Stimulated activated naive CD8-positive, alpha-beta T cell treated with anti-CD3 and anti-CD28 coated beads, Interleukin-15, Interleukin-2, amounts not matched to agents 100 ng/mL and 50 ng/mL, for 24 hours (primary cell): ENCODE measurements around the gene CYSLTR2.
A peak's percentile ranks its signal among the peaks of the same experiment; 100 is the strongest.

Experiments
- H3K27ac Mint-ChIP-seq: one replicate; pipeline ENCODE4 v1.8.0; 2021; ENCODE audit warnings: mild to moderate bottlenecking, mixed read lengths
- H3K27me3 Mint-ChIP-seq: one replicate; pipeline ENCODE4 v1.8.0; 2021; ENCODE audit warnings: mixed read lengths
- H3K36me3 Mint-ChIP-seq: one replicate; pipeline ENCODE4 v1.8.0; 2021; ENCODE audit warnings: low read depth, mixed read lengths
- H3K4me1 Mint-ChIP-seq: one replicate; pipeline ENCODE4 v1.8.0; 2021; ENCODE audit warnings: low read depth, mixed read lengths
- H3K4me3 Mint-ChIP-seq: one replicate; pipeline ENCODE4 v1.8.0; 2021; ENCODE audit warnings: mild to moderate bottlenecking, mixed read lengths
- H3K9me3 Mint-ChIP-seq: one replicate; pipeline ENCODE4 v1.8.0; 2021; ENCODE audit warnings: mixed read lengths

CYSLTR2 gene, protein sequence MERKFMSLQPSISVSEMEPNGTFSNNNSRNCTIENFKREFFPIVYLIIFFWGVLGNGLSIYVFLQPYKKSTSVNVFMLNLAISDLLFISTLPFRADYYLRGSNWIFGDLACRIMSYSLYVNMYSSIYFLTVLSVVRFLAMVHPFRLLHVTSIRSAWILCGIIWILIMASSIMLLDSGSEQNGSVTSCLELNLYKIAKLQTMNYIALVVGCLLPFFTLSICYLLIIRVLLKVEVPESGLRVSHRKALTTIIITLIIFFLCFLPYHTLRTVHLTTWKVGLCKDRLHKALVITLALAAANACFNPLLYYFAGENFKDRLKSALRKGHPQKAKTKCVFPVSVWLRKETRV

DNA sequence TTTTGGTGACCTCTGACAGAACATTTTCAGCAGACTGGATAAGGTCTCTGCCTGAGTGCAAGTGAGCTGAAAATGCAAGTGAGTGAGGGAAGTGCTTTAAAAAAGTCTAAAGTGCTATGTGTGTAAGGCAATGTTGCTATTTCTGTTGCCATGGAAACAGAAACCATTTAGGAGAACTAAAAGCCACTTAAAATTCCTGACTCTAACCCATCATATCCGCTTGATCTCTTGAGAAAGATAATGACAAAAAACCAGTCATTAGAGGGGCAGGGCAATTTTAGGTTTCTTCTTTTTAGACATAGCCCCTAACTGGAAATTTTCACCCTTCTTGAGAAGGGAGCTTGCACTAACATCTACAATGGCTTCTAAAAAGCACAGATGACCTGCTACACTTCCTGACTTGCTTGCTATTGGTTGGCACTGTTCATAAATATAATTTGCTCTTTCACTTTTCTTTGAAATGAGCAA, at the start of gene CYSLTR2:
Gene CYSLTR2 (plus strand): TSS at position 458 of the 468 bp plus-strand sequence. CDS start 52,889 bp downstream, outside the sequence.
- Mint-ChIP-seq H3K9me3 (no peaks in the 10 kb centered on the region), H3K36me3 (no peaks in the 10 kb centered on the region), H3K4me1 (peaks cover 32% of the 10 kb centered on the region)

DNA sequence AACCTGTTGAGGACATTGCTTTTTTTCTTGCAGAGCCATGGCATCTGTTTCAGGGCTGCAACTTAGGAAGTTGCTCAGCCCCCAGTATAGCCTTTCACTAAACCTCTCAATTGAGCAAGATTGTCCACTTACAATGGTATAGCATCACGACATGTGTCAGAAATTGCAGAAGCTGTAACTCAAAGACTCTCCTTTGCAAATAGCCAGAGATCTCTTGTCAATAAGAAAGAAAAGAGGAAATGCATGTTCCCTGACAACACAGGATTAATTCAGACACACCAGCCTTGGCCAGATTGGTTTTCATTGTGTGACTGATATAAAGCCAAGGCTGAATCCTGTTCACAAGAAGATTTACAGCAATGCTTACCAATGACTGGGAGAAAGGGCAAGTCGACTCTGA, 38.7 kb upstream of the CYSLTR2 start:
- H3K9me3 Mint-ChIP-seq = peaks cover 9% of the 10 kb centered on the region
- no peak overlapping the region for H3K27ac Mint-ChIP-seq
- peaks cover 7% of the 10 kb centered on the region for H3K27me3 Mint-ChIP-seq
- H3K4me1 Mint-ChIP-seq = no peaks in the 10 kb centered on the region
- H3K4me3 Mint-ChIP-seq = no peak overlapping the region
- no peaks in the 10 kb centered on the region for H3K36me3 Mint-ChIP-seq

More for the DNA sequence above, at the start of gene CYSLTR2:
- Mint-ChIP-seq H3K27me3 (no peaks in the 10 kb centered on the region), H3K4me3 (peak within 1 kb of the TSS; percentile 80), H3K27ac (peak within 1 kb of the TSS; percentile 85)

GRCh38 chr13:48618937-48619336, 34.8 kb upstream of the CYSLTR2 start:
- peaks cover 7% of the 10 kb centered on the region for H3K27me3 Mint-ChIP-seq
- no peaks in the 10 kb centered on the region for H3K4me1 Mint-ChIP-seq
- no peak overlapping the region for H3K27ac Mint-ChIP-seq
- peaks cover 6% of the 10 kb centered on the region for H3K36me3 Mint-ChIP-seq
- H3K9me3 Mint-ChIP-seq = peaks cover 17% of the 10 kb centered on the region
- H3K4me3 Mint-ChIP-seq = no peak overlapping the region

DNA sequence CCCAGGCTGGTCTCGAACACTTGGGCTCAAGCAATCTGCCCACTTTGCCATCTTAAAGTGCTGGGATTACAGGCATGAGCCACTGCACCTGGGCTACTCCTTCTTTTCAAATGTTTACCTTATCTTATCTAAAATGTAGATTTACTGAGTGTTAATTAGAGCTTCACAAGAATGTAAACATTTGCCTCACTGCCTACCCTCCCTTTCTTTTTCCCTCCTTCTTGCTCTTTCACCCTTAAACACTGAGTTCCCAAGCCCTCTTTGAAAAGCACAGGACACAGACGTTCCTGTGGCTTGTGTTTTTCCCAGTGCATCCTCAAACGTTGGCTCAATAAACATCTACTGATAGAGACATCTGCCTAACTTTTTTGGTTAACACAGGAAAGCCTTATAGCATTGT, 32.7 kb upstream of the CYSLTR2 start:
- H3K9me3 Mint-ChIP-seq = peaks cover 13% of the 10 kb centered on the region
- no peak overlapping the region for H3K4me3 Mint-ChIP-seq
- H3K27ac Mint-ChIP-seq = no peak overlapping the region
- H3K27me3 Mint-ChIP-seq = peaks cover 4% of the 10 kb centered on the region
- H3K4me1 Mint-ChIP-seq = no peaks in the 10 kb centered on the region
- peaks cover 6% of the 10 kb centered on the region for H3K36me3 Mint-ChIP-seq

DNA sequence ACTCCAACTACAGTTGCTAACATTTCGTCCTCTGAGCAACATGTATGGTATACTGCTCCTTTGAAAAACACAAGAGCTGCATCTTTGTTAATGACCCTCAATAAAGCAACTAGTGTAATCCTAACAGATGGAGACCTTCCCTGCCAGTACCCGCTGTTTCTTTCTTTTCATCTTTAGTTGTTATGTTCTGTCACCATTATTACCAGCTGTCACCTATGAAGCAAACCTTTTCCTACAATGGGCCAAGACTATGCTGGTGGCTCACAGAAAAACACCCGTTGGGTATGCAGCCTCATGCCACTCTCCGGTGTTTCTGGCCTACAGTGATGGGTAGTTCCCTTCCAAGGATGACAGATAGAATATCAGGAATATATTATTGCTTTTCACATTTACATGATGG, 29.7 kb upstream of the CYSLTR2 start:
- Mint-ChIP-seq H3K9me3 (peaks cover 13% of the 10 kb centered on the region), H3K27ac (no peak overlapping the region), H3K4me1 (no peaks in the 10 kb centered on the region), H3K27me3 (no peaks in the 10 kb centered on the region), H3K36me3 (peaks cover 6% of the 10 kb centered on the region), H3K4me3 (no peak overlapping the region)

DNA sequence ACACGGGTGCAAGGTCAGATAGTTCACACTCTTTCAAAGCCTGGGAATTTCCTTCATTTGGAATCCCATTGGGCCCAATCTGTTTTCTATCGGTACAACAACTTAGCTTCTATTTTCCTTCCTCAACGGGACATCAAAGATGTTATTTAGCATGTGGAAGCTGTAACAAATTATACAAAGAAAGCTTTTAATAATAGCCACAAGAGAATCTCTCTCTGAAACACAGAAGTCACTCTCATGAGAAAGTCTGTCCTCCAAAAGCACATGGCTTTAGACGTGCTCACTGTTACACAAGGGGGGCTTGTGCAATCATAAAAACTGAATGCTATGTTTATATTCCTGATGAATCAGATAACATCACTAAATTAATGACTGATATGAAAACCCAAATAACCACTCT, 28.9 kb upstream of the CYSLTR2 start:
- Mint-ChIP-seq H3K9me3 (peaks cover 13% of the 10 kb centered on the region), H3K27ac (no peak overlapping the region), H3K4me3 (no peak overlapping the region), H3K27me3 (no peaks in the 10 kb centered on the region), H3K4me1 (no peaks in the 10 kb centered on the region), H3K36me3 (peaks cover 6% of the 10 kb centered on the region)

GRCh38 chr13:48625413-48626076, 28.2 kb upstream of the CYSLTR2 start:
- peaks cover 7% of the 10 kb centered on the region for H3K9me3 Mint-ChIP-seq
- H3K36me3 Mint-ChIP-seq = peaks cover 6% of the 10 kb centered on the region
- H3K4me3 Mint-ChIP-seq = no peak overlapping the region
- no peak overlapping the region for H3K27ac Mint-ChIP-seq
- H3K27me3 Mint-ChIP-seq = no peaks in the 10 kb centered on the region
- no peaks in the 10 kb centered on the region for H3K4me1 Mint-ChIP-seq

- Mint-ChIP-seq H3K9me3 (peaks cover 5% of the 10 kb centered on the region), H3K27ac (no peak overlapping the region), H3K36me3 (peaks cover 5% of the 10 kb centered on the region), H3K4me3 (no peak overlapping the region), H3K4me1 (no peaks in the 10 kb centered on the region), H3K27me3 (no peaks in the 10 kb centered on the region)
Measured at GRCh38 chr13:48626077-48626449, 27.7 kb upstream of the CYSLTR2 start.

GRCh38 chr13:48626726-48627451, 26.8 kb upstream of the CYSLTR2 start:
- Mint-ChIP-seq H3K4me3 (no peak overlapping the region), H3K27me3 (no peaks in the 10 kb centered on the region), H3K27ac (no peak overlapping the region), H3K9me3 (no peaks in the 10 kb centered on the region), H3K36me3 (no peaks in the 10 kb centered on the region), H3K4me1 (no peaks in the 10 kb centered on the region)

DNA sequence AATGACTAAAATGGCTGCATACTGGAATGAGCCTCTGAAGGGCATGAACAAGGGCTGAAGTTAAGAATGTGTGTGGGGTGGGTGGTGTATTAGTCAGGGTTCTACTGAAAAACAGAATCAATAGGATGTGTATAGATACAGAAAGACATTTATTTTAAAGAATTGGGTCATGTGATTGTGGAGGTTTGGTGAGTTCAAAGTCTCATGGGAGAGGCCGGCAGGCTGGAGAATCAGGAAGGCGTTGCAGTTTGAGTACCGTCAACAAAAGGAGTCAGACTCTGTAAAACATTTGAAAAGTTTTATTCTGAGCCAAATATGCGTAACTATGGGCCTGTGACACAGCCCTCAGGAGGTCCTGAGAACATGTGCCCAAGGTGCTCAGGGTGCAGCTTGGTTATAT, 24.5 kb upstream of the CYSLTR2 start:
- H3K27me3 Mint-ChIP-seq = no peaks in the 10 kb centered on the region

DNA sequence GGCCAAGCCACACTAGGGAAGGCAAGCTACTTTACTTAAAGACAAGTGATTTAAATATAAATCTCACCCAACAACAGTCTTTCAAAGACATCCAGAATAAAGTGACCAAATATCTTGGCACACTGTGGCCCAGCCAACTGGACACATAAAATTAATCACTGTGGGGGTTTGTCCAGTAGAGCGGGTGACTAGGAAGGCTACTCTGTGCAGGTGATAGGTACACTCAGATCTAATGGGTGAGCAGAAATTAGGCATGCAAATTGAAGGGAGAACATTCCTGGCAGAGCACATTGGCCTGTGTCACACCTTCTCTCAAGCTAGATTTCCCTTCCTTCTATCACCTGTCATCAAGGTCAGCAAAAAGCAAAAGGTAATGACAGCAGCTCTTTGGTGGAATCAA, 23.4 kb upstream of the CYSLTR2 start:
- H3K36me3 Mint-ChIP-seq = no peaks in the 10 kb centered on the region
- no peak overlapping the region for H3K27ac Mint-ChIP-seq
- no peaks in the 10 kb centered on the region for H3K27me3 Mint-ChIP-seq
- peaks cover 9% of the 10 kb centered on the region for H3K9me3 Mint-ChIP-seq
- H3K4me1 Mint-ChIP-seq = no peaks in the 10 kb centered on the region
- H3K4me3 Mint-ChIP-seq = no peak overlapping the region

More for the DNA sequence above, 24.5 kb upstream of the CYSLTR2 start:
- H3K4me3 Mint-ChIP-seq = no peak overlapping the region
- H3K4me1 Mint-ChIP-seq = no peaks in the 10 kb centered on the region
- H3K27ac Mint-ChIP-seq = no peak overlapping the region
- peaks cover under 1% of the 10 kb centered on the region for H3K9me3 Mint-ChIP-seq
- no peaks in the 10 kb centered on the region for H3K36me3 Mint-ChIP-seq

- Mint-ChIP-seq H3K27me3 (no peaks in the 10 kb centered on the region), H3K27ac (no peak overlapping the region), H3K4me1 (no peaks in the 10 kb centered on the region), H3K9me3 (peaks cover 9% of the 10 kb centered on the region), H3K4me3 (no peak overlapping the region), H3K36me3 (no peaks in the 10 kb centered on the region)
Measured at GRCh38 chr13:48630773-48631172, 23.0 kb upstream of the CYSLTR2 start.

- H3K4me1 Mint-ChIP-seq = no peaks in the 10 kb centered on the region
- peaks cover 4% of the 10 kb centered on the region for H3K36me3 Mint-ChIP-seq
- no peaks in the 10 kb centered on the region for H3K27me3 Mint-ChIP-seq
- no peak overlapping the region for H3K27ac Mint-ChIP-seq
- peaks cover 14% of the 10 kb centered on the region for H3K9me3 Mint-ChIP-seq
- no peak overlapping the region for H3K4me3 Mint-ChIP-seq
Measured at GRCh38 chr13:48631441-48631840, 22.3 kb upstream of the CYSLTR2 start.

DNA sequence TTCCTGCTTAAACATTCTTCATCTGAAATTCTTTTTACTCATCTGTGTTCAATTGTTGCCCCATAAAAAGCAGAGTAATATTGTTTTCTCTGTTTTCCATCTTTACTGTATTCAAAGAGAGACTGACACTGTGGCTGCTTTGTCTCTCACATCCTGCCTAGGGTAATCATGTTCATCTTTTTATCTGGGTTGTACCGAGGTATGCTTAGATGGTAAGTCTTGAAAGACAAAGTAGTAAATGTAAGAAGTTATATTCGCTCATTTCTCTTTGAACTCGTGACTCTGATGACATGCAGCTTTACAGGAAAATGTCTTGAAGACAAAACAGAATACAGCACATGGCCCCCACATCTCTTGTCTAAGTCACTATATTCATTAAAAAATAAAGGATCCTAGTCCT, 20.0 kb upstream of the CYSLTR2 start:
- Mint-ChIP-seq H3K36me3 (peaks cover 6% of the 10 kb centered on the region), H3K27me3 (no peaks in the 10 kb centered on the region), H3K4me1 (no peaks in the 10 kb centered on the region), H3K27ac (no peak overlapping the region), H3K4me3 (no peak overlapping the region), H3K9me3 (peaks cover 16% of the 10 kb centered on the region)

GRCh38 chr13:48634636-48635035, 19.1 kb upstream of the CYSLTR2 start:
- no peaks in the 10 kb centered on the region for H3K4me1 Mint-ChIP-seq
- peaks cover 6% of the 10 kb centered on the region for H3K36me3 Mint-ChIP-seq
- no peak overlapping the region for H3K4me3 Mint-ChIP-seq
- peaks cover 16% of the 10 kb centered on the region for H3K9me3 Mint-ChIP-seq
- no peak overlapping the region for H3K27ac Mint-ChIP-seq
- peaks cover 5% of the 10 kb centered on the region for H3K27me3 Mint-ChIP-seq
